GM18520 (cell line): ENCODE measurements around the gene PCBP1.
"Not testable (repeated sequence)": the region's sequence is repeated elsewhere in the genome, so short reads cannot be mapped to it uniquely, and the experiment has no call there.

Source experiments
- ATAC-seq: cut with Tn5 transposase; IDR thresholded peaks from one replicate; pipeline ENCODE4 v1.9.1; 2021; ENCODE audit not compliant: unreplicated experiment

The PCBP1 gene

DNA sequence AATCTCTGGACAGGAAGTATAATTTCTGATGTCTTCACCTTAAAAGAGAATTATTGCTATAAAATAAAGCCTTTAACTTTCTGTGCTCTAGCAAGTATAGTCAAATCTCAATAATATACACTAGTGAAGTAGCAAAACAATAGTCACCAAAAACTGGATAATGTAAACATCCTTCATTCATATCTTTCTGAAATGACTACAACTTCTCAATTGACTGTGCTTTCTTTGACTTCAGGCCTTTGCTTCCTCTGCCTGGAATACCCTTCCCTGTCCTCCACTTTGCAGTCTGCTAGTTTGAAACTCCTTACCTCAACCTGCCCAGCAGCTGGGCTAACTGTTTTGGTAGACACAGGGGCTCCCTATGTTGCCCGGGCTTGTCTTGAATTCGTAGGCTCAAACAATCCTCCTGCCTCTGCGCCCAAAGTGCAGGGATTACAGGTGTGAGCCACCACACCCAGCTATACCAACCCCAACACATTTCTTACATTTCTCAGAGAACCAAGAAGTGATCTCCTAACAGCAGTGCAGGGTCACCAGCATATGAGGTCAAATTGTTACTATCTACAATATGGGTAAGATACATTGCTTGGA, 6.6 kb upstream of the PCBP1 start:
- no peak for ATAC-seq

DNA sequence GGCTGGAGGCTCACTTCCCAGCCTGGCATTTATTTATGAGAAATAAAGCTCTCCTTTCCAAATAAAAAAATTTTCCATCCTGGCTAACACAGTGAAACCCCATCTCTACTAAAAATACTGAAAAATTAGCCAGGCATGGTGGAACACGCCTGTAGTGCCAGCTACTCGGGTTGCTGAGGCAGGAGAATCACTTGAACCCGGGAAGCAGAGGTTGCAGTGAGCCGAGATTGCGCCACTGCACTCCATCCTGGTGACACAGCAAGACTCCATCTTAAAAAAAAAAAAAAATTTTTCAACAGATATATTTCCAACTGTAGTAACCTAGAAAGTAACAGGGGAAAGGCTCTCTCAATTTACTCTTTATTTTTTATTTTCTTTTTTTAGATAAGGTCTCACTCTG, 6.1 kb upstream of the PCBP1 start:
- no peak for ATAC-seq

DNA sequence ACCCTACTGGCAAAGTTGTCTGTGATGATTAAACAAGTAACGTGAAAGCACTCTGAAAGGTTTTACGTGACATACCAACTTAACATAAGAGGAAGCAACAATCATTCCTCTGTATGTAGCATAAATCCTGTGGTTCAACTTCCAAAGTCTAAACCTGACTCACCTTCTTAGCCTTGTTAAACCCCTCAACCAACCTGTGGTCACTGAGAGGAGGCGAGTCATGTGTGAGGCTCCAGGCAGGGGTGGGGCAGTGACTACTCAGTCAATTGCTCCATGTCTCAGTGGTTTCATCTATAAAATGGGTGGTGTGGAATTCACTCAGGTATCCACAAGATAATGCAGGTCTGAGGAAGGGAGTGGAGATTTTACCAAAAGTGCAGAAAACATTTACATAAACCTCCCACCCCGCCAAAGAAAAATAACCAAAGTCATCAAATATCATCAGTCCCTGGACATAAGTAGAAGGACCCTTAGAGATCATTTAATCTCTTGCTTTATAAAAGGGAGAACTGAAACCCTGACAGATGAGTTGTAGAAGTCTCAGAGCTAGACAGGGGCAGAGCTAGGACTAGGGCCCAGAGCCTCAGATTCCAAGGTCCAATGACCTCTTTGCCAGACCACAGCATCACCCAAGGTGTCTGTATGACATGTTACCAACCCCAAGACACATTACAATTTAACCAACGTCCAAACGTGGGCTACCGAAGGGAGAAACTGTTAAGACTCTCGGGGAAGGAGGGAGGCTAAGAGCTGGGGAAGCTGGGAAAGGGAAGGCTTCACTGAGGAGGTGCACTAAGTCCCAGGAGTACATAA, 3.7 kb upstream of the PCBP1 start:
- peak; percentile 23 for ATAC-seq

DNA sequence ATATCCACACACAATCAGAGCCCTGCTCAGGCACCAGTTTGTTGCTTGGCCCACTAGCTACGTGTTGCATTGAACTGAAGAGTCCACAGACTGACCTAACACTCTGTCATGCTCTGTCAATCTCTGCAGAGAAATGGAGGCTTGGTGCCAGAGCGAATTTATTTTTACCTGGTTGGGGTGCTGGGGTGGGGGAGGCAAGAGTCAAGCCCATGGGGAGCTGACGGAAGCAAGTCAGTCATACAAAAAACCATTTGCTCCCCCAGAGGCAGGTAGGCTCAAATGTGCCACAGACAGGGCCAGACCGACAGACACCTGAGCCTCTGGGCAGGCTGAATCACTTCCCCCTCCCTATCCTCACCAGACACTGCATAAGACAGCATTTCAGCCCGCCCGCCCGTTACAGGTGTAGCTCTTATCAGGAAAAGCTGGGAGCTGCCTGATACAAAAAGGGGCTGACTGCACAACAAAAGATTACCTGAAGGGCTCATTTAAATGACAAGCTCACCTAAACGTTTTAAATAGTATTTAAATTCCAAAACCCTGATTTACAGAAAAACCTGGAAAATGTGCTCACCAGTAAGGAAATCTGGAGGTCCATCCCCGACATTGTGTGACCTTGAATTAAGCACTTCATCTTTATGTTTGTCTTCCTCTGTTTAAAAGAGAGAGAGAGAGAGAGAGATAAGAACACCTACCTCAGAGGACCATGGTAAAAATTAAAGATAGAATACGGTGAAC, 2.1 kb upstream of the PCBP1 start:
- no peak for ATAC-seq

DNA sequence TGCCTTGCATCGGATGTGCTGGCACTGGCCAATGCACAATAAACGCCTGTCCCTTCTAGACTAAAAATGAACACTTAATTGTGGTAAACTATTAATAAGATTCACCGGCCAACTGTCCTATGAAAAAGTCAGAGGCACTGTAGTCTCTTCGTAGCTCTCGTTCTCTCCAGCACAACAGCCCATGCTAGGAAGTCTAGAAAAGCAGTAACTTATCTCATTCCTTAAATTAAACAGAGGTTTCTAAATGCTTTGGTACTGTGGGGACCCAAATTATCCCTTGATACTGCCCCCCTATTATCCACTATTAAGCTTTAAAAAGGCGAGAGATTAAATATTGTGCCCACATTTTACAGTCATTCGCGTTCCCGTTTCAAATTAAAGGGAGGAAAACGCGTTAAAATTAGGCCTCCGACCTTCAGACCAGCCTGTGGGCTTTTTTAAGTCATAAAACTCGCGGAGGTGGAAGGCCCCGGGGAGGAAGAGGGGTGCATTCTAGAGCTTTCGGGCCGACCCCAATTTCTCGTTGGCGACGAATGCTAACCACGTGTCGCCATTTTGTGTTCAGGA, 1.5 kb upstream of the PCBP1 start:
- no peak for ATAC-seq

DNA sequence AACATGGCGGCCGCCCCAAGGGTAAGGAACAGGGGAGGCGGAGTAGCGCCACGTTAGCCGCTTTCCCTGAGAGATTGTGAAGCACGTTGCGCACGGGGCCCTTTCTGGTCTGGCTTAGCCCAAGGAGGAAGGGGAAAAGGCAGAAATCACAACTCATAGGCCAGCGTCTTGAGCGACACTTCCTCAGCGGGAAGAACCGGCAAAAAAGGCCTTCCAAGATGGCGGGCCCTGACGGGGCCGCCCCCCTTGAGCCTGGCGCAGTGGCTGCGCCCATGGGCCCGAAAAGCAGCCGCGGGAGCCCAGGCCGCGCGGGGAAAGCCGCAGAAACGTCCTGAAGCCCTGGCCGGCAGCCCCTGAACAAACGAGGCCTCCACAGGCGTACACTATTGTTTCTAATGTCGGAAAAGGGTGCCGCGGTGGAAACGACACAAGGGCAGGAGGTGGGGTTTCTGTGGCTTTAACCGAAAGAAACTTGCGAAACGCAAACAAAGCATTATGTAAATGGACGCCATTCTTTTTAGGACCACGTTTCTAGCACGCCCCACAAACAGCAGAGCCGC, 919 bp upstream of the PCBP1 start:
- peak; percentile 18 for ATAC-seq

DNA sequence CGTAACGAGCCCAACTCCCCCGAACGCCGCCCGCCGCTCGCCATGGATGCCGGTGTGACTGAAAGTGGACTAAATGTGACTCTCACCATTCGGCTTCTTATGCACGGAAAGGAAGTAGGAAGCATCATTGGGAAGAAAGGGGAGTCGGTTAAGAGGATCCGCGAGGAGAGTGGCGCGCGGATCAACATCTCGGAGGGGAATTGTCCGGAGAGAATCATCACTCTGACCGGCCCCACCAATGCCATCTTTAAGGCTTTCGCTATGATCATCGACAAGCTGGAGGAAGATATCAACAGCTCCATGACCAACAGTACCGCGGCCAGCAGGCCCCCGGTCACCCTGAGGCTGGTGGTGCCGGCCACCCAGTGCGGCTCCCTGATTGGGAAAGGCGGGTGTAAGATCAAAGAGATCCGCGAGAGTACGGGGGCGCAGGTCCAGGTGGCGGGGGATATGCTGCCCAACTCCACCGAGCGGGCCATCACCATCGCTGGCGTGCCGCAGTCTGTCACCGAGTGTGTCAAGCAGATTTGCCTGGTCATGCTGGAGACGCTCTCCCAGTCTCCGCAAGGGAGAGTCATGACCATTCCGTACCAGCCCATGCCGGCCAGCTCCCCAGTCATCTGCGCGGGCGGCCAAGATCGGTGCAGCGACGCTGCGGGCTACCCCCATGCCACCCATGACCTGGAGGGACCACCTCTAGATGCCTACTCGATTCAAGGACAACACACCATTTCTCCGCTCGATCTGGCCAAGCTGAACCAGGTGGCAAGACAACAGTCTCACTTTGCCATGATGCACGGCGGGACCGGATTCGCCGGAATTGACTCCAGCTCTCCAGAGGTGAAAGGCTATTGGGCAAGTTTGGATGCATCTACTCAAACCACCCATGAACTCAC, 673 bp downstream of the PCBP1 start:
- no peak for ATAC-seq

DNA sequence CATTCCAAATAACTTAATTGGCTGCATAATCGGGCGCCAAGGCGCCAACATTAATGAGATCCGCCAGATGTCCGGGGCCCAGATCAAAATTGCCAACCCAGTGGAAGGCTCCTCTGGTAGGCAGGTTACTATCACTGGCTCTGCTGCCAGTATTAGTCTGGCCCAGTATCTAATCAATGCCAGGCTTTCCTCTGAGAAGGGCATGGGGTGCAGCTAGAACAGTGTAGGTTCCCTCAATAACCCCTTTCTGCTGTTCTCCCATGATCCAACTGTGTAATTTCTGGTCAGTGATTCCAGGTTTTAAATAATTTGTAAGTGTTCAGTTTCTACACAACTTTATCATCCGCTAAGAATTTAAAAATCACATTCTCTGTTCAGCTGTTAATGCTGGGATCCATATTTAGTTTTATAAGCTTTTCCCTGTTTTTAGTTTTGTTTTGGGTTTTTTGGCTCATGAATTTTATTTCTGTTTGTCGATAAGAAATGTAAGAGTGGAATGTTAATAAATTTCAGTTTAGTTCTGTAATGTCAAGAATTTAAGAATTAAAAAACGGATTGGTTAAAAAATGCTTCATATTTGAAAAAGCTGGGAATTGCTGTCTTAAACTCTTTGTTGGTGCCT, 1.4 kb downstream of the PCBP1 start:
- ATAC-seq = no peak

DNA sequence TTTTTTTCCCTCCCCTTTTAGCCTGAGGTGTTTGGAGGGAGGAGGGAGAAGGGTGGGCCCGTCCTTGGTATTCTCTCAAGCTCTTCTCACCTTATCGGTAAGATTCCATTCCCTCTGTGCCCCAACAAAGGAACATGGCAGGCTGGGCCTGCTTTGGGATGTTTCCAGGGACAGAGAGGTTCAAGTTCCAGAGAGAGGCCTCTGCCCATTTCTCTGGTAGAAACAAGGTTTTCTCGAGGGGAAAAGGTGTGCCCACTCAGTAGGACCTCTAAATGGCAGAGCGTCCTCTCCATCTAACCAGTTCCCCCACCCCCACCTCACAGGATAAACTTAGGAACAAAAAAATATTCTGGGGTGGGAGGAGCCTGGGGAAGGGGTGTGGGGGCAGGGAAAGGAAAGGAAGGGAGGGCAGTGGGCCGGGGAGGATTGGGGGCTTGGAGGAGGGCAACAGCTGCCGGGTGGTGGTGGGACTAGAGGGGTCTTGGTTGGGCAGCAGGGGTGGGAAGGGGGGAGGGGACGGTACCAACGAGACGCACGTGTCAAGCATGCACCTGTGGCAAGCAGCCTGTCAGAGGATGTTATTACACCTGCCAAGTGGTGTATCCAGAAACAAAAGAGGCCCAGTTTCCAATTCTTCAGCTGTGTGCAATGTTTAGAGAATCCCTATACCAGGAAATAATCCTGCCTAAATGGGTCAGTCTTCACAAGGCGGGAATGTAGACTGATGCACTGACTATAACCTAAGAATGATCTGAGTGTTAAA, 2.1 kb downstream of the PCBP1 start:
- ATAC-seq = no peak

DNA sequence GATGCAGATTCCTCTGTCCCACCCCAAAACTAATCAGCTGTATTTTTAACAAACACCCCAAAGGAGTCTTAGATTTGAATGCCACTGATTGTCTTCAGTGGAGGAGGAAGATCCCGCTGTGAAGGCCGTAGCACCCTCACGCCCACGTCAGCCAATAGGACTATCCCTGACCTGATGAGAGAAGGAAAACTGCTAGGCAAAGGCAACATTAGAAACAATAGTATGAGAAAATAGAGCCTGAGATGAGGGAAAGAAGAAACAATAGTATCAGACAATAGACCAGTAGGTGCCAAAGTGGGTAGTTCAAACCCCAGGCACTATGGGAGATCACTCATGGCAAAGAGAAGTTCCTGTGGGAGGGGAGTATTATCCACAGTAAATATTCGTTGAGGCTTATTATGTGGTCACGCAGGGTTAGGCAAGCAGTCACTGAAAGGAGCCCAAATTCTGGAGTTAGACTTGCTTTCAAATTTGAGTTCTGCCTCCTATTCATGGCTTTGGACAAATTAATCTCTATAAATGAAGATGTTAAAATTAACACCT, 2.8 kb downstream of the PCBP1 start:
- ATAC-seq = no peak

DNA sequence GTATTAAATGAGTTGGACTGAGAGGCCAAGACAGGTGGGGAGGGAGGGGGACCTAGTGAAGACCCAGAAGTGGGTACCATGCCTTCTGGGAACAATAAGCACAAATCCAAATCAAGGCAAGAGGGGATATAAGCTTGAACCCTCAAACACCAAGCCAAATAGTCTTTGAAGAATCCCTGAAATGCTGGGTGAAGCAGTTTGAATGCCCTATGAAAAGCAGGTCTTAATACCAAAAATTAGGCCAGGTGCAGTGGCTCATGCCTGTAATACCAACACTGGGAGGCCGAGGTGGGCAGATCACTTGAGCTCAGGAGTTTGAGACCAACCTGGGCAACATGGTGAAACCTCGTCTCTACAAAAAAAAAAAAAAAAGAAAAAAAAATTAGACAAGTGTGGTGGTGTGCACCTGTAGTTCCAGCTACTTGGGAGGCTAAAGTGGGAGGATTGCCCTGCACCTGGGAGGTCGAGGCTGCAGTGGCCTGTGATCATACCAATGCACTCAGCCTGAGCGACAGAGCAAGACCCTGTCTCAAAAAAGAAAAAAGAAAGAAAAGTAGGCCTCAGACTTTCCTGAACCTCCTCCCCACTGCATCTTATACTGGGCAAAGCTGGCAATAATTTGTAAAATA, 3.5 kb downstream of the PCBP1 start:
- no peak for ATAC-seq

DNA sequence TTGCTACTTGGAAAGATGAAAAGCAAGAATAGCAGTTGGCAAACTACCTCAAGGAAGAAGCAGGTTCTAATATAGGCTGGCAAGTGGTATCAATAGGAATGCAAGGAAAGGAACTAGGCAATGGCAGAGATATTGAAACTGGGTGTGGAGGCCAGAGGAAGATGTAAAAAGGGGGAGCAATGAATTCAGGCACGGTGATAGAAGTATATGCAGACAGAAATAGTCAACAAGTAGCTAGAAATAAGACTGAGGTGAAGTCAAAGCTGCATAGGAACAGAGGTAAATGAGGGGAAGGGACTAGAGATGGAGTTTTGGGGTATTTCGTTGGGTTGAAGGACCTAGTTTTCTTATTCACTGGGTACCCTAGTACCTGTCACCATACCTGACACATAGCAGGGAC, 4.1 kb downstream of the PCBP1 start:
- no peak for ATAC-seq

DNA sequence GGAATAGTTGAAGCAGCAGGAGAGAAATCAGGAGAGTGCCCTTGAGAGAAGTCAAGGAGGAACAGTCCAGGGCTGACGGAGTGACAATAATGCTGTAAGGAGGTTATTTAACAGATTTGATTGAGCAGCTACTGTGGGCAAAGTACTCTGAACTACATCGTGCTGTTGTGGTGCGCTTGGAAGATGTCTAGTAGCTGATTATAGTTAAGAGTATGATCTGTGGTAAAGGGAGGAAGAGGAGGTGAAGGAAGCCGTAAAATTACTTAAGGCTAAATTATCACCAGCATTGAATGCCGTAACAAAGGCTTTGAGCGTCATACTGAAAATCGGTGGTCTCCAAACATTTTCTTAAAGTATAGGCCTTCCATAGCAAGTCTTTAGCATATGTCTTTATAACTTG, 4.5 kb downstream of the PCBP1 start:
- ATAC-seq = no peak

DNA sequence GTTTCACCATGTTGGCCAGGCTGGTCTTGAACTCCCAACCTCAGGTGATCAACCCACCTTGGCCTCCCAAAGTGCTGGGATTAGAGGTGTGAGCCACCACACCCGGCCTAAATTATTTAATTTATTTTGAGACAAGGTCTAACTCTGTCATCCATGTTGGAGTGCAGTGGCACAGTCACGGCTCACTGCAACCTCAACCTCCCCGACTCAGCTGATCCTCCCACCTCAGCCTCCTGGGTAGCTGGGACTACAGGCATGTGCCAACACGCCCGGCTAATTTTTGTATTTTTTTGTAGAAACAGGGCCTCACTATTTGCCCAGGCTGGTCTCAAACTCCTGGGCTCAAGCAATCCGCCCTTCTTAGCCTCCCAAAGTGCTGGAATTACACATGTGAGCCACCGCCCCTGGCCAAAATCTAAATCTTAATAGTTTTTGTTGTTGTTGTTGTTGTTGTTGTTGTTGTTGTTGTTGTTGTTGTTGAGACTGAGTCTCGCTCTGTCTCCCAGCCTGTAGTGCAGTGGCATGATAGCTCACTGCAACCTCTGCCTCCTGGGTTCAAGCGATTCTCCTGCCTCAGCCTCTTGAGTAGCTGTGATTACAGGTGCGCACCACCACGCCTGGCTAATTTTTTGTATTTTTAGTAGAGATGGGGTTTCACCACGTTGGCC, 5.4 kb downstream of the PCBP1 start:
- ATAC-seq = not testable (repeated sequence)

DNA sequence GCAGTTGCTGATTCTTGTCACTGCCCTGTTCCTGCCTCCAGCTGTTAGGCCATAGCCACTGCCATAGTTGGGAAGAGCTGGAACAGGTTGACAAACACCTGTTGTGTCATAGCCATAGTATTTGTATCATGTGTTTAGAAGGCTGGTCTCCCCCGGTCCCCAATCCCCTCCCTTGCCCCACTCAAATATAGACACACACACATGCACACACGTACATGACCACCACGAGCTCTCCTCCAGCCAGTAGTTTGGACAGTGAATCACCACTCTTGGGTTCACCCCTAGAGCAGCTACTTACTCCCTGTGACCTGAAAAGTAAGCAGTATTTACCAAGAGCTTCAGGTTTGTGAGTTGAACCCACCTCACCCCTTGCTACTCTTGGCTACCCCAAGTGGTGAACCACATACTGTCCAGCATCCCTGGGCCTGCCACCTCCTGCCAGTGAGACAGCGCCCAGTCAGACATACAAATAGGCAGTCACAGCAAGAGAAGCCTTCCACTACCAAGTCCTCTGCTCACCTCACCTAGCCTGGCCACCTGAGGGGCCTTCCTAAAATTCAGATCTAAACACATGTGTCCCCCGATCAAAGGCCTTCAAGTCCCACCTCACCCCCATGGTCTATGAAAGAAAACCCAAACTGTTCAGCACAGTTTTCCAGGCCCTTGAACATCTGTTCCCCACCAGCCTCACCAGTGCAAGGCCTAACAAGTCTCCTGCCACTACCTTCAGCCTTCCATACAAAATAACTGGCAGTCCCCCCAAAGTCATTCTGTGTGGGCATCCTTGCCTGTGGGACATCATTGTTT, 7.1 kb downstream of the PCBP1 start:
- no peak for ATAC-seq

DNA sequence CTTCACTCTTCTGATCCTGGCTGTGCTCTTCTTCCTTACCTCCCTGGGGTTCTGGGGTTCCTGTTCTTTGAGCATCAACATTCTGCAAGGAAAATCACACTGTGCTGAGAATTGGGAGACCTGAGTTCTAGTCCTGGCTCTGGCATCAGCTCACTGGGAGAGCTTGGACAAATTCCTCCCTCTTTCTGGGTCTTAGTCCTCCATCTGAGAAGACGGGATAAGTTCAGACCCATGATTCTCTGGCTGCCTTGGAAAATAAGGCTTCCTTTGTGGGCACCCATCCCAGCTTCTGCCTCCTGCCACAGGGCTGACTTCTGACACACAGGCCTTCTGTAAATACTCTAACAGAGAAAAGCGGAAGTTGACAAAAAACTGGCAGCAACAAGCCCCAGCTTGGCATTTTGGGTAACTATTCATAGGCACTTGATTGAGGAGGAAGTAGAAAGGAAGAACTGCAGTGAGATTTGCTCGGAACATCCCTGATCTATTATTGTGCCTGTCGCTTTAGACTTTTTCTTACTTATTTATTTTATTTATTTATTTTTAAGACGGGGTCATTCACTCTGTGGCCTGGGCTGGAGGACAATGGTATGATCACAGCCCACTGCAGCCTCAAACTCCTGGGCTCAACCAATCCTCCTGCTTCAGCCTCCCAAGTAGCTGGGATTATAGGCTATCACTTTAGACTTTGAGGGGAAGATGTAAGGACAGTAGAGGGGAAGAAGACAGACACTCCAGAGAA, 7.9 kb downstream of the PCBP1 start:
- peak; percentile 48 for ATAC-seq
